Mesenchymal stem cell (in vitro differentiated cells and primary cell): ENCODE results near the gene INPP5A.

Experiments used
- DNase-seq: peaks from one replicate; pipeline ENCODE4 v3.0.0-alpha.2; 2013
- H2AFZ ChIP-seq: one replicate; pipeline ENCODE4 v1.6.1; 2013; ENCODE audit warnings: low read depth, mild to moderate bottlenecking, control low read depth, inconsistent platforms, low read length, moderate library complexity
- H2AK5ac ChIP-seq: 2 replicates; pipeline ENCODE4 v1.6.1; 2013; ENCODE audit warnings: low read length, moderate library complexity, mild to moderate bottlenecking, inconsistent platforms; ENCODE audit not compliant: severe bottlenecking
- H2BK120ac ChIP-seq: one replicate; pipeline ENCODE4 v1.6.1; 2013; ENCODE audit warnings: low read depth, mild to moderate bottlenecking, inconsistent platforms, low read length, moderate library complexity
- H2BK12ac ChIP-seq, 2 experiments: one replicate each; pipeline ENCODE4 v1.6.1; 2013; ENCODE audit warnings: inconsistent platforms in 2 of 2, low read length in 2 of 2, mild to moderate bottlenecking in 2 of 2, moderate library complexity in 2 of 2, control low read depth in 1 of 2
- H2BK15ac ChIP-seq: one replicate; pipeline ENCODE4 v1.6.1; 2013; ENCODE audit warnings: mild to moderate bottlenecking, low read depth, inconsistent platforms; ENCODE audit not compliant: poor library complexity, severe bottlenecking
- H2BK5ac ChIP-seq: 2 replicates; pipeline ENCODE4 v1.6.1; 2013; ENCODE audit warnings: low read depth, mild to moderate bottlenecking, low read length, control low read depth, inconsistent platforms; ENCODE audit not compliant: poor library complexity, severe bottlenecking
- H3K14ac ChIP-seq, 2 experiments: one replicate each; pipeline ENCODE4 v1.6.1; 2013; ENCODE audit warnings: inconsistent platforms in 2 of 2, low read length in 2 of 2, control low read depth in 1 of 2, mild to moderate bottlenecking in 1 of 2, moderate library complexity in 1 of 2
- H3K18ac ChIP-seq, 2 experiments: one replicate each; pipeline ENCODE4 v1.6.1; 2013; ENCODE audit warnings: inconsistent platforms in 2 of 2, low read length in 2 of 2, control low read depth in 1 of 2, low read depth in 1 of 2, mild to moderate bottlenecking in 1 of 2
- H3K23ac ChIP-seq, 2 experiments: one replicate each; pipeline ENCODE4 v1.6.1; 2013; ENCODE audit warnings: inconsistent platforms in 2 of 2, low read length in 2 of 2, mild to moderate bottlenecking in 2 of 2, moderate library complexity in 2 of 2, control low read depth in 1 of 2
- H3K27ac ChIP-seq: 2 replicates; pipeline ENCODE4 v1.5.1; 2013; ENCODE audit warnings: mild to moderate bottlenecking, moderate library complexity, low read length, control low read depth, inconsistent platforms; ENCODE audit not compliant: poor library complexity, severe bottlenecking
- H3K27me3 ChIP-seq, 2 experiments: 2 replicates each; pipeline versions ENCODE4 v1.6.1 to v1.7.0; 2013; ENCODE audit warnings: low read length in 2 of 2, mild to moderate bottlenecking in 2 of 2, moderate library complexity in 2 of 2, control low read depth in 1 of 2, inconsistent platforms in 1 of 2; ENCODE audit not compliant: control insufficient read depth in 1 of 2, insufficient read depth in 1 of 2
- H3K36me3 ChIP-seq, 2 experiments: 2 replicates each; pipeline versions ENCODE4 v1.6.1 to v1.7.0; 2013; ENCODE audit warnings: low read length in 2 of 2, control low read depth in 1 of 2, inconsistent platforms in 1 of 2, low read depth in 1 of 2, mild to moderate bottlenecking in 1 of 2; ENCODE audit not compliant: insufficient read depth in 2 of 2, control insufficient read depth in 1 of 2
- H3K4ac ChIP-seq, 2 experiments: one replicate each; pipeline ENCODE4 v1.6.1; 2013; ENCODE audit warnings: inconsistent platforms in 2 of 2, low read length in 2 of 2, mild to moderate bottlenecking in 2 of 2, moderate library complexity in 2 of 2, control low read depth in 1 of 2, low read depth in 1 of 2
- H3K4me1 ChIP-seq: 2 replicates; pipeline ENCODE4 v1.6.1; 2013; ENCODE audit warnings: low read depth, low read length, control low read depth; ENCODE audit not compliant: control insufficient read depth, insufficient read depth
- H3K4me2 ChIP-seq: 2 replicates; pipeline ENCODE4 v1.6.1; 2013; ENCODE audit warnings: low read length, mild to moderate bottlenecking, inconsistent platforms; ENCODE audit not compliant: poor library complexity, severe bottlenecking
- H3K4me3 ChIP-seq, 2 experiments: 2 replicates each; pipeline versions ENCODE4 v1.5.1 to v1.7.0; 2013; ENCODE audit warnings: low read length in 2 of 2, mild to moderate bottlenecking in 2 of 2, control low read depth in 1 of 2, low read depth in 1 of 2; ENCODE audit not compliant: insufficient read depth in 1 of 2
- H3K79me1 ChIP-seq: replicated peaks from 2 replicates; pipeline ENCODE4 v1.6.1; 2013; ENCODE audit warnings: mild to moderate bottlenecking, control low read depth, low read length, inconsistent platforms; ENCODE audit not compliant: poor library complexity, severe bottlenecking
- H3K9ac ChIP-seq: 2 replicates; pipeline ENCODE4 v1.7.0; 2013; ENCODE audit warnings: mild to moderate bottlenecking, low read length, moderate library complexity
- H3K9me3 ChIP-seq: 2 replicates; pipeline ENCODE4 v1.7.0; 2013; ENCODE audit warnings: mild to moderate bottlenecking, low read length; ENCODE audit not compliant: control insufficient read depth
- H4K8ac ChIP-seq: one replicate; pipeline ENCODE4 v1.6.1; 2013; ENCODE audit warnings: inconsistent platforms, mild to moderate bottlenecking, low read length, moderate library complexity
- H4K91ac ChIP-seq: one replicate; pipeline ENCODE4 v1.6.1; 2013; ENCODE audit warnings: mild to moderate bottlenecking, low read length, inconsistent platforms
- WGBS: methylation state at CpG from one replicate; pipeline ENCODE4 v1.1.7; 2013; ENCODE audit warnings: mixed read lengths; 5-methylcytosine and 5-hydroxymethylcytosine counted together

Gene INPP5A

DNA sequence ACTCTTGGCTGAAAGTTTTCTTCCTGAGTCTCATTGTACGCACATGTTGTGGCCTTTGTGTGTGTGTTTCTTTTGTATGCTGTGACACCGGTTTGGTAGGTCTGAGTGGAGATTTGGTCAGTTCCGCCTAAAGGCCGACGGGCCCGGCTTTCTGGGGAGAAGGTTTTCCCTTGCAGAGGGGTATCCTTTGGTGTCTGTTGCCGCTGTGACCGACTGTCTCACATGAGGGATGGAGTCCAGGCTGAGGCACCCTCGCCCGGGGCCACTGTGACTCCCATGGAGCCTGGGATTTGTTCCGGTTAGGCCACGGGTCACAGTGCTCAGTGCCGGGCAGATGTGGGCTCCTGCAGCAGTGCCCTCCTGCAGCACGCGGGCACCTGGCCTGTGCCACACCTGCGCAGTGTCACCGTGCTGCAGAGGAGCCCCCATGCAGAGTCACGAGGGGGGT, 19.4 kb downstream of the INPP5A start:
- peak overlapping the region; percentile 29 for H4K8ac ChIP-seq
- H3K14ac ChIP-seq, result no peak overlapping the region
- no peak for DNase-seq
- H3K9me3 ChIP-seq, result no peaks in the 10 kb centered on the region
- H3K4ac ChIP-seq, result no peak overlapping the region
- no peak overlapping the region for H3K23ac ChIP-seq
- no peak overlapping the region for H2AFZ ChIP-seq
- H3K79me1 ChIP-seq, result peaks cover 61% of the 10 kb centered on the region
- no peak overlapping the region for H2BK12ac ChIP-seq
- H2BK5ac ChIP-seq, result no peak overlapping the region
- H4K91ac ChIP-seq, result no peak overlapping the region
- WGBS, result 95% methylated on average over 18 of the region's 18 CpGs
- peaks cover 14% of the 10 kb centered on the region for H3K4me1 ChIP-seq
- no peak overlapping the region for H3K27ac ChIP-seq
- no peak overlapping the region for H2BK15ac ChIP-seq
- H2AK5ac ChIP-seq, result no peak overlapping the region
- no peak overlapping the region for H3K18ac ChIP-seq
- H3K4me2 ChIP-seq, result no peak overlapping the region
- H3K27me3 ChIP-seq, result no peaks in the 10 kb centered on the region
- H2BK120ac ChIP-seq, result no peak overlapping the region
- peaks cover 5% of the 10 kb centered on the region in 2 experiments for H3K36me3 ChIP-seq
- H3K4me3 ChIP-seq, result no peak overlapping the region
- H3K9ac ChIP-seq, result no peak overlapping the region

GRCh38 chr10:132557696-132558515, 20.3 kb downstream of the INPP5A start:
- no peak for DNase-seq
- no peak overlapping the region for H3K9ac ChIP-seq
- no peak overlapping the region for H3K18ac ChIP-seq

GRCh38 chr10:132558516-132559413, 21.2 kb downstream of the INPP5A start:
- H2BK15ac ChIP-seq, result no peak overlapping the region
- no peak overlapping the region for H3K27ac ChIP-seq
- no peak overlapping the region for H3K18ac ChIP-seq
- H2BK120ac ChIP-seq, result no peak overlapping the region
- H3K27me3 ChIP-seq, result no peaks in the 10 kb centered on the region
- 93% methylated on average over 31 of the region's 32 CpGs for WGBS
- no peak overlapping the region for H4K91ac ChIP-seq
- no peak overlapping the region for H3K23ac ChIP-seq
- peaks cover 16% of the 10 kb centered on the region for H3K4me1 ChIP-seq
- peaks cover 5 to 15% of the 10 kb centered on the region in 2 experiments for H3K36me3 ChIP-seq
- no peak overlapping the region for H3K4me2 ChIP-seq
- H4K8ac ChIP-seq, result no peak overlapping the region
- H2BK5ac ChIP-seq, result no peak overlapping the region
- DNase-seq, result no peak
- no peak overlapping the region for H3K4me3 ChIP-seq
- no peak overlapping the region for H3K4ac ChIP-seq
- H3K14ac ChIP-seq, result no peak overlapping the region
- H2BK12ac ChIP-seq, result no peak overlapping the region
- H3K9ac ChIP-seq, result no peak overlapping the region
- no peak overlapping the region for H2AK5ac ChIP-seq
- no peak overlapping the region for H2AFZ ChIP-seq
- H3K79me1 ChIP-seq, result peaks cover 74% of the 10 kb centered on the region
- H3K9me3 ChIP-seq, result no peaks in the 10 kb centered on the region

More at GRCh38 chr10:132557696-132558515, 20.3 kb downstream of the INPP5A start:
- Histone ChIP-seq H2AK5ac (no peak overlapping the region), H4K8ac (no peak overlapping the region), H3K79me1 (peaks cover 69% of the 10 kb centered on the region), H3K4ac (no peak overlapping the region), H3K4me3 (no peak overlapping the region), H3K4me2 (no peak overlapping the region), H3K27ac (no peak overlapping the region), H2BK12ac (no peak overlapping the region), H3K27me3 (no peaks in the 10 kb centered on the region), H2BK120ac (no peak overlapping the region), H2BK15ac (no peak overlapping the region), H2BK5ac (no peak overlapping the region), H3K9me3 (no peaks in the 10 kb centered on the region), H3K14ac (no peak overlapping the region), H3K23ac (no peak overlapping the region), H3K4me1 (peaks cover 16% of the 10 kb centered on the region), H4K91ac (no peak overlapping the region), H2AFZ (no peak overlapping the region), H3K36me3 (peaks cover 5 to 12% of the 10 kb centered on the region in 2 experiments)
- 93% methylated on average over 33 of the region's 33 CpGs for WGBS

GRCh38 chr10:132559538-132559937, 22.0 kb downstream of the INPP5A start:
- Histone ChIP-seq H3K36me3 (peaks cover 5 to 15% of the 10 kb centered on the region in 2 experiments), H3K4me1 (peaks cover 11% of the 10 kb centered on the region), H2BK120ac (no peak overlapping the region), H2BK15ac (no peak overlapping the region), H3K9ac (no peak overlapping the region), H2BK12ac (no peak overlapping the region), H4K91ac (no peak overlapping the region), H4K8ac (no peak overlapping the region), H3K23ac (no peak overlapping the region), H3K14ac (no peak overlapping the region), H2AFZ (no peak overlapping the region), H2AK5ac (no peak overlapping the region), H3K27ac (no peak overlapping the region), H3K4me3 (no peak overlapping the region), H3K4ac (no peak overlapping the region), H3K79me1 (peaks cover 76% of the 10 kb centered on the region), H2BK5ac (no peak overlapping the region), H3K4me2 (no peak overlapping the region), H3K9me3 (no peaks in the 10 kb centered on the region), H3K27me3 (no peaks in the 10 kb centered on the region), H3K18ac (no peak overlapping the region)
- DNase-seq, result no peak
- WGBS, result 96% methylated on average over 11 of the region's 11 CpGs
